Measurements from ENCODE around the gene ARL11. TPM values are rescaled to one million over a fixed set of nuclear protein-coding genes. Genes with fewer than 3 reads are reported as not detected.

Gene ARL11
- total and polyA plus RNA-seq, 4 donors, result 0.08 to 1.8 (median 1.4) TPM

- intact Hi-C loops (cut with DNase I), result no loop called here
- peaks cover 0 to 4% of the 10 kb centered on the region in 2 donors for H3K36me3 ChIP-seq (ENCODE audit: control insufficient read depth in 1 of 2, insufficient read depth in 2 of 2, low read length in 1 of 2)
Observed at GRCh38 chr13:49664606-49665005, 36.3 kb downstream of the ARL11 start.

GRCh38 chr13:49667773-49668172 is 39.5 kb downstream of the ARL11 start:
- ATAC-seq (ENCODE audit: low FRiP score), result no peak
- intact Hi-C loops (cut with DNase I), result loop anchor here in 1 of 2 donors (1.0 kb wide), 1 partner anchor 181 kb away; no protein-coding TSS in a partner anchor
- H3K9me3 ChIP-seq (ENCODE audit: control insufficient read depth, low read length), result no peaks in the 10 kb centered on the region

More at GRCh38 chr13:49664606-49665005, 36.3 kb downstream of the ARL11 start:
- Histone ChIP-seq H3K4me3 (ENCODE audit: low read length in 2 of 2) (no peak overlapping the region), H3K4me1 (ENCODE audit: control insufficient read depth in 1 of 2, insufficient read depth in 2 of 2, low read length in 2 of 2) (no peaks in the 10 kb centered on the region), H3K27ac (ENCODE audit: low read depth in 1 of 2, low read length in 2 of 2) (no peak overlapping the region), H3K27me3 (ENCODE audit: control insufficient read depth in 1 of 2, insufficient read depth in 2 of 2, low read length in 1 of 2) (no peaks in the 10 kb centered on the region), H3K9me3 (ENCODE audit: control insufficient read depth, low read length) (no peaks in the 10 kb centered on the region)
- WGBS, 2 donors, result 83 to 90% methylated on average over 4 of the region's 4 CpGs
- DNase-seq (no peak), ATAC-seq (ENCODE audit: low FRiP score) (no peak)

GRCh38 chr13:49669735-49670309 is 41.5 kb downstream of the ARL11 start:
- H3K4me1 ChIP-seq (ENCODE audit: control insufficient read depth in 1 of 2, insufficient read depth in 2 of 2, low read length in 2 of 2), result no peaks in the 10 kb centered on the region
- 49 to 63% methylated on average over 5 of the region's 5 CpGs for WGBS, 2 donors
- ATAC-seq (ENCODE audit: low FRiP score) (peak; percentile 66), DNase-seq (no peak)
- no peak overlapping the region for H3K27ac ChIP-seq (ENCODE audit: low read depth in 1 of 2, low read length in 2 of 2)
- no peaks in the 10 kb centered on the region for H3K27me3 ChIP-seq (ENCODE audit: control insufficient read depth in 1 of 2, insufficient read depth in 2 of 2, low read length in 1 of 2)
- no peaks in the 10 kb centered on the region for H3K36me3 ChIP-seq (ENCODE audit: control insufficient read depth in 1 of 2, insufficient read depth in 2 of 2, low read length in 1 of 2)
- intact Hi-C loops (cut with DNase I), result no loop called here
- H3K4me3 ChIP-seq (ENCODE audit: low read length in 2 of 2), result no peak overlapping the region
- no peaks in the 10 kb centered on the region for H3K9me3 ChIP-seq (ENCODE audit: control insufficient read depth, low read length)

More at GRCh38 chr13:49667773-49668172, 39.5 kb downstream of the ARL11 start:
- no peak for DNase-seq
- Histone ChIP-seq H3K4me3 (ENCODE audit: low read length in 2 of 2) (no peak overlapping the region), H3K27me3 (ENCODE audit: control insufficient read depth in 1 of 2, insufficient read depth in 2 of 2, low read length in 1 of 2) (no peaks in the 10 kb centered on the region), H3K36me3 (ENCODE audit: control insufficient read depth in 1 of 2, insufficient read depth in 2 of 2, low read length in 1 of 2) (peaks cover 0 to 2% of the 10 kb centered on the region in 2 donors), H3K27ac (ENCODE audit: low read depth in 1 of 2, low read length in 2 of 2) (no peak overlapping the region), H3K4me1 (ENCODE audit: control insufficient read depth in 1 of 2, insufficient read depth in 2 of 2, low read length in 2 of 2) (no peaks in the 10 kb centered on the region)
- 46 to 49% methylated on average over 2 of the region's 2 CpGs for WGBS, 2 donors

GRCh38 chr13:49670828-49671227 is 42.5 kb downstream of the ARL11 start:
- intact Hi-C loops (cut with DNase I), result no loop called here
- DNase-seq, result no peak
- Histone ChIP-seq H3K4me3 (ENCODE audit: low read length in 2 of 2) (no peak overlapping the region), H3K27ac (ENCODE audit: low read depth in 1 of 2, low read length in 2 of 2) (no peak overlapping the region), H3K27me3 (ENCODE audit: control insufficient read depth in 1 of 2, insufficient read depth in 2 of 2, low read length in 1 of 2) (no peaks in the 10 kb centered on the region), H3K4me1 (ENCODE audit: control insufficient read depth in 1 of 2, insufficient read depth in 2 of 2, low read length in 2 of 2) (no peaks in the 10 kb centered on the region), H3K9me3 (ENCODE audit: control insufficient read depth, low read length) (no peaks in the 10 kb centered on the region), H3K36me3 (ENCODE audit: control insufficient read depth in 1 of 2, insufficient read depth in 2 of 2, low read length in 1 of 2) (no peaks in the 10 kb centered on the region)
- WGBS, 2 donors, result 76 to 85% methylated on average over 5 of the region's 5 CpGs
- ATAC-seq (ENCODE audit: low FRiP score), result no peak

GRCh38 chr13:49676581-49677298 is 48.4 kb downstream of the ARL11 start:
- Histone ChIP-seq H3K27me3 (ENCODE audit: control insufficient read depth in 1 of 2, insufficient read depth in 2 of 2, low read length in 1 of 2) (no peaks in the 10 kb centered on the region), H3K36me3 (ENCODE audit: control insufficient read depth in 1 of 2, insufficient read depth in 2 of 2, low read length in 1 of 2) (no peaks in the 10 kb centered on the region), H3K9me3 (ENCODE audit: control insufficient read depth, low read length) (no peaks in the 10 kb centered on the region), H3K4me3 (ENCODE audit: low read length in 2 of 2) (no peak overlapping the region), H3K27ac (ENCODE audit: low read depth in 1 of 2, low read length in 2 of 2) (no peak overlapping the region), H3K4me1 (ENCODE audit: control insufficient read depth in 1 of 2, insufficient read depth in 2 of 2, low read length in 2 of 2) (no peaks in the 10 kb centered on the region)
- 97 to 98% methylated on average over 6 of the region's 6 CpGs for WGBS, 2 donors
- DNase-seq, result no peak
- no peak for ATAC-seq (ENCODE audit: low FRiP score)
- intact Hi-C loops (cut with DNase I), result no loop called here

- no peaks in the 10 kb centered on the region for H3K4me1 ChIP-seq (ENCODE audit: control insufficient read depth in 1 of 2, insufficient read depth in 2 of 2, low read length in 2 of 2)
- H3K27me3 ChIP-seq (ENCODE audit: control insufficient read depth in 1 of 2, insufficient read depth in 2 of 2, low read length in 1 of 2), result no peaks in the 10 kb centered on the region
- H3K36me3 ChIP-seq (ENCODE audit: control insufficient read depth in 1 of 2, insufficient read depth in 2 of 2, low read length in 1 of 2), result no peaks in the 10 kb centered on the region
- DNase-seq (no peak), ATAC-seq (ENCODE audit: low FRiP score) (no peak)
- 96% methylated on average over 47 to 48 of the region's 48 CpGs for WGBS, 2 donors
- H3K4me3 ChIP-seq (ENCODE audit: low read length in 2 of 2), result no peak overlapping the region
- no peak overlapping the region for H3K27ac ChIP-seq (ENCODE audit: low read depth in 1 of 2, low read length in 2 of 2)
- H3K9me3 ChIP-seq (ENCODE audit: control insufficient read depth, low read length), result no peaks in the 10 kb centered on the region
- intact Hi-C loops (cut with DNase I), result no loop called here
Observed at GRCh38 chr13:49678191-49678914, 50.0 kb downstream of the ARL11 start.

- Histone ChIP-seq H3K4me1 (ENCODE audit: control insufficient read depth in 1 of 2, insufficient read depth in 2 of 2, low read length in 2 of 2) (no peaks in the 10 kb centered on the region), H3K9me3 (ENCODE audit: control insufficient read depth, low read length) (no peaks in the 10 kb centered on the region), H3K27ac (ENCODE audit: low read depth in 1 of 2, low read length in 2 of 2) (no peak overlapping the region), H3K36me3 (ENCODE audit: control insufficient read depth in 1 of 2, insufficient read depth in 2 of 2, low read length in 1 of 2) (no peaks in the 10 kb centered on the region), H3K27me3 (ENCODE audit: control insufficient read depth in 1 of 2, insufficient read depth in 2 of 2, low read length in 1 of 2) (no peaks in the 10 kb centered on the region), H3K4me3 (ENCODE audit: low read length in 2 of 2) (no peak overlapping the region)
- DNase-seq (no peak), ATAC-seq (ENCODE audit: low FRiP score) (no peak)
- intact Hi-C loops (cut with DNase I), result no loop called here
- 69 to 79% methylated on average over 3 of the region's 3 CpGs for WGBS, 2 donors
Observed at GRCh38 chr13:49679246-49679645, 50.9 kb downstream of the ARL11 start.

GRCh38 chr13:49681842-49682435 is 53.6 kb downstream of the ARL11 start:
- Histone ChIP-seq H3K36me3 (ENCODE audit: control insufficient read depth in 1 of 2, insufficient read depth in 2 of 2, low read length in 1 of 2) (no peaks in the 10 kb centered on the region), H3K27ac (ENCODE audit: low read depth in 1 of 2, low read length in 2 of 2) (no peak overlapping the region), H3K4me3 (ENCODE audit: low read length in 2 of 2) (no peak overlapping the region), H3K9me3 (ENCODE audit: control insufficient read depth, low read length) (no peaks in the 10 kb centered on the region), H3K4me1 (ENCODE audit: control insufficient read depth in 1 of 2, insufficient read depth in 2 of 2, low read length in 2 of 2) (no peaks in the 10 kb centered on the region), H3K27me3 (ENCODE audit: control insufficient read depth in 1 of 2, insufficient read depth in 2 of 2, low read length in 1 of 2) (no peaks in the 10 kb centered on the region)
- ATAC-seq (ENCODE audit: low FRiP score) (no peak), DNase-seq (no peak)
- intact Hi-C loops (cut with DNase I), result no loop called here
- WGBS, 2 donors, result 82 to 83% methylated on average over 4 of the region's 4 CpGs
